Peyer's patch (tissue), 4 donors: ENCODE data around the gene ADPRS.

Experiments
- POLR2A ChIP-seq, 2 donors: fragments of 450-650 bp; IDR thresholded peaks; one replicate each; pipeline ENCODE4 v1.5.1; 2017; ENCODE audit warnings: antibody characterized with exemption in 2 of 2, mild to moderate bottlenecking in 2 of 2, moderate library complexity in 2 of 2
- TF ChIP-seq, protein P1 (sequence below), 6 experiments: fragments of 450-650 bp in 4 of 6; fragments of 200-600 bp in 2 of 6; sonication (generic) in 1 of 6; IDR thresholded peaks; one replicate each; pipeline ENCODE4 v1.5.1; 2017 to 2019; ENCODE audit warnings: antibody characterized with exemption in 6 of 6, mild to moderate bottlenecking in 3 of 6, moderate library complexity in 1 of 6

DNA sequence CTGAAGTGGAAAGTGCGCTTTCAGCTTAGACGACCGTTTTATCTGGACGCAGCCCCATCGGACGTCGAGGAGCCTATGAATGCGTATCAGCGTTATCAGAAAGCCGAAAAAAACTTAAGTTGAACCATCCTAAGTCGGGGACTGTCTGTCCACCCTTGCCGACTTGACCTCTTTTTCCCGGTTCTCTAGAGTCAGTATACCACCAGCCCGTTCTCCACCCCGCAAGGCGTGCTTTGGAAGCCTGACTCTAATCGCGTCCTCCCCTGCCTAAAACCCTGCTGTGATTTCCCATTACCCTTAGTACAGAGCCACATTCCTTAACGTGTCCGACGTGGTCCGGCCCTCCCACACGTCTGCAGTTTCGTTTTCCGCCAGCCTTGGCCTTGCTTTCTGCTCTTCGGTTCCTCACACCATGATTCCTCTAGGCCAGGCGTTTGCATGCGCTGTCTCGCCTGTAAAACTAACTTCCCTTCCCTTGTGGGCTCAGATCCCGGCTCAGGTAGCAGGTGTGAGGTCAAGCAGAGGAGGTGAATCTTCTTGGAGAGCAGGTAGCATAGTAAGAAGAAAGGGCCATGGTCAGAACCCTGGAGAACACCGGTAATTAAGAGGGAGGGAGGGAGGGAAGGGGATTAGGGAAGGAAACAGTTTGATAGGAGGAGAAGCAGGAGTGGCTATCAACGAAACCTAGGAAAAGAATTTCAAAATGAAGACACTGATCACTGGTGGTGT is 865 bp downstream of the ADPRS start:
- TF ChIP-seq, protein P1, sequence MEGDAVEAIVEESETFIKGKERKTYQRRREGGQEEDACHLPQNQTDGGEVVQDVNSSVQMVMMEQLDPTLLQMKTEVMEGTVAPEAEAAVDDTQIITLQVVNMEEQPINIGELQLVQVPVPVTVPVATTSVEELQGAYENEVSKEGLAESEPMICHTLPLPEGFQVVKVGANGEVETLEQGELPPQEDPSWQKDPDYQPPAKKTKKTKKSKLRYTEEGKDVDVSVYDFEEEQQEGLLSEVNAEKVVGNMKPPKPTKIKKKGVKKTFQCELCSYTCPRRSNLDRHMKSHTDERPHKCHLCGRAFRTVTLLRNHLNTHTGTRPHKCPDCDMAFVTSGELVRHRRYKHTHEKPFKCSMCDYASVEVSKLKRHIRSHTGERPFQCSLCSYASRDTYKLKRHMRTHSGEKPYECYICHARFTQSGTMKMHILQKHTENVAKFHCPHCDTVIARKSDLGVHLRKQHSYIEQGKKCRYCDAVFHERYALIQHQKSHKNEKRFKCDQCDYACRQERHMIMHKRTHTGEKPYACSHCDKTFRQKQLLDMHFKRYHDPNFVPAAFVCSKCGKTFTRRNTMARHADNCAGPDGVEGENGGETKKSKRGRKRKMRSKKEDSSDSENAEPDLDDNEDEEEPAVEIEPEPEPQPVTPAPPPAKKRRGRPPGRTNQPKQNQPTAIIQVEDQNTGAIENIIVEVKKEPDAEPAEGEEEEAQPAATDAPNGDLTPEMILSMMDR (IDR thresholded peaks at IDR 0.05), result no peak
- TF ChIP-seq POLR2A (IDR thresholded peaks at IDR 0.05), result no peak
